GM19035 (cell line): ENCODE results near the gene WDR91.
"Not testable (repeated sequence)": the region's sequence is repeated elsewhere in the genome, so short reads cannot be mapped to it uniquely, and the experiment has no call there.

Source experiments
- ATAC-seq: cut with Tn5 transposase; IDR thresholded peaks from one replicate; pipeline ENCODE4 v1.9.1; 2021; ENCODE audit not compliant: unreplicated experiment

The WDR91 gene

GRCh38 chr7:135234095-135234494, 22.8 kb upstream of the WDR91 start:
- not testable (repeated sequence) for ATAC-seq

DNA sequence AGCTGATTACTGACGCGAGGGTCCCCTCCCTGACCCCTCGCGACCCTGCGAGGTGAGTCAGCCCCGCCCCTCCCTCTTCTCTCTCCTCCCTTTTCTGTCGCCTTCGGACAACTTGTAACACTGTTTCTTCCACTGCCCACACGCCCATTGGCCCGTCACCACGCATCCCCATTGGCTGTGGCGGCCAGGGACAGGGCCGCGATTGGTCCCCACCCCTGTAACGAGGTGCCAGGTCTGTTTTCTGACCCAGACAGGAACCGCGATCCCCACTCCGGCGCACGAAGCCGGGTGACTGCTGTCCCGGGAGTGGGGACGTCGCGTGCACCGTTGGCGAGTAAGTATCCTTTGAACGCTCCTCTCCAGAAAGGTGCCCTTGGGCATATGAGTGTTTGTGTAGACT, 22.2 kb upstream of the WDR91 start, which contains the start of gene STRA8:
STRA8 (plus strand) TSS at position 269 of the 400 bp plus-strand sequence. CDS start 6,687 bp downstream, outside the sequence.
- no peak for ATAC-seq

DNA sequence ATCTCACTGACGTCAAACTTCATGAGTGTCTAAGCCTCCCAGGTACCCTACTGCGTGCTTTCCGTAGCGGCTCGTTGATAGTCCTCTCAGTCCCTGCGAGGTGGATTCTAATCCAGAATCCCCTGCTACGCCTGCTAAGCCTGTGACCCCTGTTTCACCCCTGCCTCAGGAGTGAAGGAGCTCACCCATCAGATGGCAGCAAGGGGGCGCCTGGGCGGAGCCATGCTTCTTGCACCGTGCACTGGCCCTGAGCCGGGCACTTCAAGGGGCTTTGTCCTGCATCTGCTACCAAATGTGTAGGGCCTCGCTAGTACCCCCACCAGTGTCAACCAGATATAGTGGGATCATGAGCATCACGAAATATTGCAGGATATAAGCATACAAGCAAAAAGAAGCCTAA, 21.4 kb upstream of the WDR91 start:
- no peak for ATAC-seq

GRCh38 chr7:135232087-135232486, 20.8 kb upstream of the WDR91 start:
- ATAC-seq = no peak

GRCh38 chr7:135231686-135232085, 20.4 kb upstream of the WDR91 start:
- no peak for ATAC-seq

DNA sequence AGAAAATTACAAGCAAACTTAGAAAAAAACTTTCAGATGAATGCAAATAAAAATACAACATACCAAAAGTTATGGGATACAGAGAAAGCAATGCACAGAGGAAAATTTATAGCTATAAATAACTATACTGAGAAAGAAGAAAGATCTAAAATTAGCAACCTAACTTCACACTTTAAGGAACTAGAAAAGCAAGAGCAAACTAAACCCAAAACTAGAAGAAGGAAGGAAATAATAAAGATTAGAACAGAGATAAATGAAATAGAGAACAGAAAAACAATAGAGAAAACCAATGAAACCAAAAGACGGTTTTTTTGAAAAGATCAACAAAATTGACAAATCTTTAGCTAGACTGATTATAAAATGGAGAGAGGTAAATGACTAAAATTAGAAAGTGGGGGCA, 12.7 kb upstream of the WDR91 start:
- no peak for ATAC-seq

GRCh38 chr7:135217645-135218509, 6.6 kb upstream of the WDR91 start:
- no peak for ATAC-seq

GRCh38 chr7:135215698-135216097, 4.4 kb upstream of the WDR91 start:
- ATAC-seq = no peak

DNA sequence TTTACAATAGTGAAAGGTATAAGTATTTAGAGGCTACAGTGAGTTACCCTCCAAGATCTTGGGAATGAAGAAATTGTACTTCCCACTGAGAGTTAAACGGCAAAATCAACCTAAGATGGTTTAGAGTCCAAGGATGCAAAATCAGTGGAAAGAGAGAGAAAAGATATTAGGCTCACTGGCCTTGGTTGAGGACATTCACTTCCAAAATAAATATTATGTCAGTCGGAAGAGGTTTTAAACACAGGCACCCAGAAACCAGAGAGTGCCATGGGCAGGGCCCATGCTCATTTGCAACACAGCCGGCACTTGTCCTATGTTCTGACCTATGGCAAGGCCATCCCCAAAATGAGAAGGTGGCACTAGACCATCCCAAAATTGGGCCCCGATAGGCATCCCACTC, 3.9 kb upstream of the WDR91 start:
- ATAC-seq = no peak

DNA sequence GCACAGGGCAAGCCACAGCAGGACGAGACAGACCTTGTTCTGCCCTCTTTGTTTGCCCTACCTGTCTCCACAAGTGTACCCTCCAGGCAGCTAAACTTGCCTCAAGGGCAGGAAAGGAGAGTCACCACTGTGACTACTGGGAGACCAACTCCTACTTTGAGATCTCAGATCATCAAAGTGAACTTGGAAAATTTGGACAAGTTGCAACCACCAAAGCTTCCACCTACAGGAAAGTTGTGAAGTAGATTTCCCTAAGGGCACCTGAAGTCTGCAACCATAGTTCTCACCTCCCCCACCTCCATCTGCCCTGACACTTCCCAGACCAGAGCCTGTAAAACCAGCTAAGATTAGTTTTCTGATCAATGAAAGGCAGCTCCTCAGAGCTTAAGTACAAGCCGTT, 2.5 kb upstream of the WDR91 start:
- ATAC-seq = no peak

- not testable (repeated sequence) for ATAC-seq
These were observed 790 bp upstream of the WDR91 start for GRCh38 chr7:135211946-135212685.

DNA sequence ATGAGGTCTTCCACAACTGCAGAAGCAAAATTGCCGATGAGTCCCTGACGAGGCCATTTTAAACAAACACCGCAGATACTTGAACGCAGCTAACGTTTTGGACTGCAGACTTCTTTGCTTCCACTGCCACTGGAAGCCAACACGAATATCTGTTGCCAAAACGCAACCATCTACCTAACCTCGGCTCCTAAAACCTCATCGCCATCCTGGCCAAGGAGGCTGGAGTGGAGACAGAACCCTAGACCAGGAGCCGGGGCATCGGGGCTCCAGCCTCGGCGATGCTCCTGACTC, 493 bp downstream of the WDR91 start:
- no peak for ATAC-seq

- ATAC-seq = no peak
These were observed 2.0 kb downstream of the WDR91 start for GRCh38 chr7:135209225-135209834.

- no peak for ATAC-seq
These were observed 3.1 kb downstream of the WDR91 start for GRCh38 chr7:135208102-135208793.

DNA sequence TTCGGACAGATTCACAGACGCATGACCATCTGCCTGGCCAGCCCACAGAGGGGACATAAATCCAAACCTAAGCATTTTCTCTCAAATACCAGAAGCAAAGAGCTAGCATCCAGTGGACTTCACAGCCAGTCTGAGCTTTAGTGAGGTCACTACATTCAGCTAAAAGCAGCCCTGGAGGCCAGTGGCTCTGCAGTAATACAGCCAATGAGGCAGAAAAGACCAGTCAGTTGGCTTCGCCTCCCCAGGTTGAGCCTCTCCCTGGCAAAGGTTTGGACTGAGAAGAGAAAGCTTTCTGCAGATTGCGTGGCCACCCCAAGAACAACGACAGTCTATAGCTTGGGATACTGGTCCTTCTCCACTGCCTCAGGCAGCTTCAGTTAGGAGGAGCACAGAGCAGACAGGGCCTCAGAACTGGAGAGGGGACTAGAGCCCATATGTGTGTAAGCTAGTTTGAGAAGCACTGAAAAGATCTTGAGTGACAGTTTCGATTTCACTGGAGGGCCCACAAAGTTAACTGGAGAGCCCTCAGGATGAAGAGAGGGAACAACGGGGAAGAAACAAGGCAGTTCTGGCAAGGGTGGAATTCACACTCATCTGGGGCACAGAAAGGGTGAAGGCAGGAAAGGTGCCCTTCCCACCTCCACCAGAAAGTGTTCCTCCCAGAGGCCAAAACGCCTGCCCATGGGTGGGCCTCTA, 3.8 kb downstream of the WDR91 start:
- ATAC-seq = no peak

DNA sequence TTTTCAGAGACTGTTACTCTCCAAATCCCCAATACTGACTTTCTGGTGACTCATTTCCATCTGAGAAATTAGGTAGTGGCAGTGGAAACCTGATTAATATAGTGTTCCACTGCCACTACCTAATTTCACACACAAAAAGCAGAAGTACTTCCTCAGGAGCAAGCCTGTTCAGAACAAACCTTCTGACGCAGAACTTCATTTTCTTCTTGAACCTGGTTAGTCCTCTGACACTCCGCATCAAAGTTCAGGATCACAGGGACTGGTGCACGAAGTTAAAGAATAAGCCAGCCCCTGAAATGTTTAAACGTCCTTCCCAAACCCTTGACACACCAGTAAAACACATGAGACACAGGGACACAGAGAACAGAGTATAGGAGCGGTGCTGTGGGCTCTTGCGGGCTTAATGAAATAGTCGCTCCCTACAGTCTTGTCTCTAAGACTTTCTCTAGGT, 4.4 kb downstream of the WDR91 start:
- ATAC-seq = peak; percentile 30

- ATAC-seq = no peak
These were observed 5.5 kb downstream of the WDR91 start for GRCh38 chr7:135205850-135206249.

GRCh38 chr7:135204876-135205275, 6.5 kb downstream of the WDR91 start:
- ATAC-seq = no peak

DNA sequence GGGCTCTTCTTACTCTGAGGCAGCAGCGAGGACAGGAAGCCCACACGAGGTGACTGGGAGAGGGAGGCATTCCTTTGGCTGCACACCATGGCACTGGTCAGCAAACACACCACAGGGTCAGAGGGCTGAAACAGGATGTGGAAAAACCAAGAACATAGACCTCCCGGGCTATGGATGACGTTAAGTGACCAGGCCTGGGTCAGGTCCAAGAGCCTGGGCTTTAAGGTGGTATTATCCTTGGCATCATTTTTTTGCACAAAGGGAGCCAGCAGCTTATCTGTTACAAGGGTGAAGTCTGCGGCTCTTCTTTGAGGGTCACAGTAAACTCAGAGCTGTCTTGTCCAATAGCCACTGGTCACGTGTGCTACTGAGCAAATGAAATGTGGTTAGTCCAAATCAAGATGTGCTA, 7.0 kb downstream of the WDR91 start:
- no peak for ATAC-seq

- no peak for ATAC-seq
These were observed 10.0 kb downstream of the WDR91 start for GRCh38 chr7:135201350-135201749.
